GM23338 (cell line): ENCODE results near the gene CRTC1. TPM values are rescaled to one million over a fixed set of nuclear protein-coding genes. Genes with fewer than 3 reads are reported as not detected.

Source experiments
- ATAC-seq: fragments of 200-7000 bp; cut with Tn5 transposase; 3 replicates; pipeline ENCODE4 v1.9.1; 2020
- DNase-seq: peaks from one replicate; pipeline ENCODE4 v3.0.0-alpha.2; 2015; ENCODE audit warnings: low spot score
- H2AFZ ChIP-seq: fragments of 200-600 bp; sonication (generic); 2 replicates; pipeline ENCODE4 v1.8.0; 2016; ENCODE audit warnings: antibody characterized with exemption, mild to moderate bottlenecking, moderate library complexity
- H3F3A ChIP-seq: fragments of 200-600 bp; sonication (generic); replicated peaks from 2 replicates; pipeline ENCODE4 v1.8.0; 2017; ENCODE audit warnings: antibody characterized with exemption, mixed run types, low read depth
- H3K27ac ChIP-seq: fragments of 200-600 bp; sonication (generic); 2 replicates; pipeline ENCODE4 v1.6.1; 2016; ENCODE audit warnings: low read depth
- H3K27me3 ChIP-seq: fragments of 200-600 bp; sonication (generic); 2 replicates; pipeline ENCODE4 v1.8.0; 2016; ENCODE audit warnings: mild to moderate bottlenecking, mixed run types, moderate library complexity; ENCODE audit not compliant: insufficient read depth
- H3K36me3 ChIP-seq: fragments of 200-600 bp; sonication (generic); 2 replicates; pipeline ENCODE4 v1.8.0; 2016; ENCODE audit warnings: mild to moderate bottlenecking; ENCODE audit not compliant: insufficient read depth
- H3K4me1 ChIP-seq: fragments of 200-600 bp; sonication (generic); 2 replicates; pipeline ENCODE4 v1.8.0; 2016; ENCODE audit warnings: mild to moderate bottlenecking, moderate library complexity; ENCODE audit not compliant: insufficient read depth
- H3K4me2 ChIP-seq: fragments of 200-600 bp; sonication (generic); 2 replicates; pipeline ENCODE4 v1.7.1; 2017; ENCODE audit warnings: mixed run types
- H3K4me3 ChIP-seq: fragments of 200-600 bp; sonication (generic); 2 replicates; pipeline ENCODE4 v1.6.1; 2016; ENCODE audit warnings: mixed run types
- H3K79me2 ChIP-seq: fragments of 200-600 bp; sonication (generic); replicated peaks from 2 replicates; pipeline ENCODE4 v1.8.0; 2017; ENCODE audit warnings: mild to moderate bottlenecking; ENCODE audit not compliant: insufficient read depth
- H3K9me2 ChIP-seq: fragments of 200-600 bp; sonication (generic); 2 replicates; pipeline ENCODE4 v1.8.0; 2017; ENCODE audit not compliant: insufficient read depth
- H4K20me1 ChIP-seq: fragments of 200-600 bp; sonication (generic); replicated peaks from 2 replicates; pipeline ENCODE4 v1.8.0; 2017; ENCODE audit warnings: mild to moderate bottlenecking; ENCODE audit not compliant: insufficient read depth
- H3K27ac Mint-ChIP-seq: 2 replicates; pipeline ENCODE4 v1.8.0; 2020; ENCODE audit warnings: inconsistent platforms, mild to moderate bottlenecking, moderate library complexity, mixed read lengths
- H3K27me3 Mint-ChIP-seq: 3 replicates; pipeline ENCODE4 v1.8.0; 2022; ENCODE audit warnings: low read depth, mild to moderate bottlenecking, moderate library complexity, mixed read lengths, inconsistent platforms; ENCODE audit not compliant: insufficient read depth, poor library complexity
- H3K36me3 Mint-ChIP-seq: 3 replicates; pipeline ENCODE4 v1.8.0; 2021; ENCODE audit warnings: low read depth, mild to moderate bottlenecking, inconsistent platforms, moderate library complexity, mixed read lengths
- H3K4me1 Mint-ChIP-seq: 3 replicates; pipeline ENCODE4 v1.8.0; 2020; ENCODE audit warnings: mild to moderate bottlenecking, inconsistent platforms, mixed read lengths
- H3K4me3 Mint-ChIP-seq: 3 replicates; pipeline ENCODE4 v1.8.0; 2021; ENCODE audit warnings: moderate library complexity, mild to moderate bottlenecking, inconsistent platforms, mixed read lengths
- H3K9me3 Mint-ChIP-seq: 3 replicates; pipeline ENCODE4 v1.8.0; 2020; ENCODE audit warnings: moderate library complexity, mild to moderate bottlenecking, inconsistent platforms, mixed read lengths
- CREB1 ChIP-seq: fragments of 250-450 bp; sonication (Bioruptor Pico); IDR thresholded peaks from 2 replicates; pipeline ENCODE4 v1.5.0; 2020; ENCODE audit warnings: low read depth, mild to moderate bottlenecking, moderate library complexity
- EZH2 ChIP-seq: fragments of 200-600 bp; sonication (generic); IDR thresholded peaks from one replicate; pipeline ENCODE4 v1.8.0; 2017; ENCODE audit warnings: antibody characterized with exemption, mild to moderate bottlenecking, low read depth; ENCODE audit not compliant: unreplicated experiment
- NANOG ChIP-seq: IDR thresholded peaks from 2 replicates; pipeline ENCODE4 v1.6.1; 2016; ENCODE audit warnings: antibody characterized with exemption, borderline replicate concordance
- POLR2AphosphoS5 ChIP-seq: IDR thresholded peaks from 2 replicates; pipeline ENCODE4 v1.6.1; 2016; ENCODE audit warnings: antibody characterized with exemption, low read depth
- ZNF114 ChIP-seq: fragments of 250-450 bp; sonication (Bioruptor Pico); IDR thresholded peaks from 2 replicates; pipeline ENCODE4 v1.5.0; 2020; ENCODE audit warnings: mild to moderate bottlenecking, moderate library complexity
- ZNF331 ChIP-seq: fragments of 250-450 bp; sonication (Bioruptor Pico); IDR thresholded peaks from 2 replicates; pipeline ENCODE4 v1.5.0; 2020; ENCODE audit warnings: low read depth, mild to moderate bottlenecking, moderate library complexity
- polyA plus RNA-seq: library from polyadenylated mRNA; unstranded; fragments of >200 nt; fragmentation: Nextera tagmentation; extraction: Ambion mirVana; gene quantifications from 2 replicates; pipeline ENCODE4 v1.2.1, GENCODE V29; 2016
- total RNA-seq: library from RNA; depleted of rRNA; stranded (reverse); fragments of >200 nt; shearing (Covaris generic); gene quantifications from 2 replicates; pipeline ENCODE4 v1.2.3, GENCODE V29; 2014
- TF ChIP-seq, protein P1 (sequence below): fragments of 250-450 bp; sonication (Bioruptor Pico); IDR thresholded peaks from 2 replicates; pipeline ENCODE4 v1.5.0; 2020; ENCODE audit warnings: mild to moderate bottlenecking, moderate library complexity

Gene CRTC1
- total and polyA plus RNA-seq, 2 experiments from 2014 or later: 5.4 to 8.4 TPM

DNA sequence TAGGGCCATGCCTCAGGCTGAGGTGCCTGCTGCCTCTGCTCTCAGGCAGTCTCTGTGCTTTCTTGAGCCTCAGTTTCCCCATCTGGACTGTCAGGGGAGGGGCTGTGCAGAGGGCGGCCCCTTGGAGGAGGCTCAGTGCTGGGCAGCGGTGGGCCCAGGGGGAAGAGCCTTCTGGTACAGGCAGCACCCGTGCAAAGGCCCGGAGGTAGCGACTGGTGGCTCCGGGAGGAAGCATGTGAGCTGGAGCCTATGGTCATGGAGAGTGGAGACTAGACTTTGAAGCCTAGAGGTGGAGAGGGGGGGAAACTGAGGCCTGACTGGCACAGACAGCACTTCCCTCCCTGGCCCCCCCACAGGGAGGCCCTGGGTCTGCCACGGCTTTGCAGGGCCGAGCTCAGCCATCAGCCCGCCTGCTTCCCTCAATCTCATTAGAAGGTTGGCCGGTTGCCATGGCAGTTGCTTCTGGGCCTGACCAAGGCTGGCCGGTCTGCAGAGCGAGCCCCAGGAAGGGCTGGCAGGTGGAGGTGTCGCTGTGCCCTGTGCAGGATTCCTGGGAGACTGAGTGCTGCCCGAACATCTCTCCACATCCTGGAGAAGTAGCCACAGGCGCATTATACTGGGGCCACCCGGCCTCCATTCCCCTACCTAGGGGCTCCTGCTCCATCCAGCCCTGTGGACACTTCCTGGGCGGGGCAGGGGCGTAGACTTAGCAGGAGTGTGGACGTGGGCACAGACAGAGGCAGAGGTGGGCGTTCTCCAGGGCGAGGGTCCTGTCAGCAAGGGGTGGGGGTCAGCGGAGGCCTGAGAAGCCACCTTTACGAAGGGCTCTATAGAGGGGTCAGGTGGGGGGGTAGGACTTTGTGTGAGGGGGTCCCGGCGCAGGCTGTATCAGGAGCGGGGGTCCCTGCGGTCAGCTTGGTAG lies 53.2 kb downstream of the CRTC1 start:
- H3K4me2 ChIP-seq: no peak overlapping the region
- TF ChIP-seq NANOG (no peak), EZH2 (no peak), CREB1 (CRISPR knock-in tag) (no peak)
- H3K4me3 ChIP-seq: no peak overlapping the region
- H3K36me3 Mint-ChIP-seq: no peaks in the 10 kb centered on the region; the same call in 2 of the 3 replicates
- no peak overlapping the region for H3K27ac ChIP-seq
- H3K4me1 Mint-ChIP-seq: no peaks in the 10 kb centered on the region
- H2AFZ ChIP-seq: no peak overlapping the region
- DNase-seq (no peak), ATAC-seq (no peak)
- H3F3A ChIP-seq: no peaks in the 10 kb centered on the region
- H3K9me3 Mint-ChIP-seq: no peaks in the 10 kb centered on the region
- H3K36me3 ChIP-seq: no peaks in the 10 kb centered on the region
- no peak overlapping the region for H3K4me3 Mint-ChIP-seq
- H3K27me3 Mint-ChIP-seq: peaks cover 5% of the 10 kb centered on the region
- H3K9me2 ChIP-seq: no peaks in the 10 kb centered on the region
- H3K27ac Mint-ChIP-seq: no peak overlapping the region
- H3K4me1 ChIP-seq: no peaks in the 10 kb centered on the region
- no peaks in the 10 kb centered on the region for H3K79me2 ChIP-seq
- H4K20me1 ChIP-seq: no peaks in the 10 kb centered on the region; the same call in 1 of the 2 replicates
- H3K27me3 ChIP-seq: no peaks in the 10 kb centered on the region

DNA sequence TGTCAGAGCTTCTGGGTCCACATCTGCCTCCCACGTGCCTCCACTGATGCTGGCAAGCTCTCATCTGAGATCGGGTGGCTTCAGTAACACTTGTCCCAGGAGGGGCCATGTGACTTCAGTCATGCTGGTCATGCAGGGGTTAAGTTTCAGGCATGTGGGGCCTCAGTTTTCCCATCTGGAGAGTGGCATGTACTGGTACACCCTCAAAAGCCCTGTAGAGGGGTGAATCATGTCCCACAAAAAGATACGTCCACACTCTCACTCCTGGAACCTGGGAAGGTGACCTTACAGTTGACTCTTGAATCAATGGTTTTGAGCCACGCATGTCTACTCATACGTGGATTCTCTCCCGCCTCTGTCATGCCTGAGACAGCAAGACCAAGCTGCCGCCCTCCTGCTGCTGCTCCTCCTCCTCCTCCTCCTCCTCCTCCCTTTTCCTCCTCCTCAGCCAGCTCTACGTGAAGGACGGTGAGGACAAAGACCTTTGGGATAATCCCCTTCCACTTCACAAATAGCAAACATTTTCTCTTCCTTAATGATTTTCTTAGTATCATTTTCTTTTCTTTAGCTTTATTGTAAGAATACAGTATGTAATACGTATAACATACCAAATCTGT lies 54.0 kb downstream of the CRTC1 start:
- Histone ChIP-seq H3K4me2 (no peak overlapping the region), H3K4me1 (no peaks in the 10 kb centered on the region), H3K27ac (no peak overlapping the region), H3K27me3 (no peaks in the 10 kb centered on the region), H3F3A (no peaks in the 10 kb centered on the region), H3K9me2 (no peaks in the 10 kb centered on the region), H3K79me2 (no peaks in the 10 kb centered on the region), H2AFZ (no peak overlapping the region), H4K20me1 (no peaks in the 10 kb centered on the region; the same call in 1 of the 2 replicates), H3K4me3 (no peak overlapping the region), H3K36me3 (no peaks in the 10 kb centered on the region)
- Mint-ChIP-seq H3K36me3 (no peaks in the 10 kb centered on the region; the same call in 2 of the 3 replicates), H3K27me3 (peaks cover 4% of the 10 kb centered on the region), H3K4me1 (no peaks in the 10 kb centered on the region), H3K9me3 (no peaks in the 10 kb centered on the region), H3K4me3 (no peak overlapping the region), H3K27ac (no peak overlapping the region)
- DNase-seq (no peak), ATAC-seq (no peak)
- TF ChIP-seq POLR2AphosphoS5 (no peak), ZNF114 (CRISPR knock-in tag) (no peak), ZNF331 (CRISPR knock-in tag) (no peak), NANOG (no peak)
- TF ChIP-seq, protein P1, sequence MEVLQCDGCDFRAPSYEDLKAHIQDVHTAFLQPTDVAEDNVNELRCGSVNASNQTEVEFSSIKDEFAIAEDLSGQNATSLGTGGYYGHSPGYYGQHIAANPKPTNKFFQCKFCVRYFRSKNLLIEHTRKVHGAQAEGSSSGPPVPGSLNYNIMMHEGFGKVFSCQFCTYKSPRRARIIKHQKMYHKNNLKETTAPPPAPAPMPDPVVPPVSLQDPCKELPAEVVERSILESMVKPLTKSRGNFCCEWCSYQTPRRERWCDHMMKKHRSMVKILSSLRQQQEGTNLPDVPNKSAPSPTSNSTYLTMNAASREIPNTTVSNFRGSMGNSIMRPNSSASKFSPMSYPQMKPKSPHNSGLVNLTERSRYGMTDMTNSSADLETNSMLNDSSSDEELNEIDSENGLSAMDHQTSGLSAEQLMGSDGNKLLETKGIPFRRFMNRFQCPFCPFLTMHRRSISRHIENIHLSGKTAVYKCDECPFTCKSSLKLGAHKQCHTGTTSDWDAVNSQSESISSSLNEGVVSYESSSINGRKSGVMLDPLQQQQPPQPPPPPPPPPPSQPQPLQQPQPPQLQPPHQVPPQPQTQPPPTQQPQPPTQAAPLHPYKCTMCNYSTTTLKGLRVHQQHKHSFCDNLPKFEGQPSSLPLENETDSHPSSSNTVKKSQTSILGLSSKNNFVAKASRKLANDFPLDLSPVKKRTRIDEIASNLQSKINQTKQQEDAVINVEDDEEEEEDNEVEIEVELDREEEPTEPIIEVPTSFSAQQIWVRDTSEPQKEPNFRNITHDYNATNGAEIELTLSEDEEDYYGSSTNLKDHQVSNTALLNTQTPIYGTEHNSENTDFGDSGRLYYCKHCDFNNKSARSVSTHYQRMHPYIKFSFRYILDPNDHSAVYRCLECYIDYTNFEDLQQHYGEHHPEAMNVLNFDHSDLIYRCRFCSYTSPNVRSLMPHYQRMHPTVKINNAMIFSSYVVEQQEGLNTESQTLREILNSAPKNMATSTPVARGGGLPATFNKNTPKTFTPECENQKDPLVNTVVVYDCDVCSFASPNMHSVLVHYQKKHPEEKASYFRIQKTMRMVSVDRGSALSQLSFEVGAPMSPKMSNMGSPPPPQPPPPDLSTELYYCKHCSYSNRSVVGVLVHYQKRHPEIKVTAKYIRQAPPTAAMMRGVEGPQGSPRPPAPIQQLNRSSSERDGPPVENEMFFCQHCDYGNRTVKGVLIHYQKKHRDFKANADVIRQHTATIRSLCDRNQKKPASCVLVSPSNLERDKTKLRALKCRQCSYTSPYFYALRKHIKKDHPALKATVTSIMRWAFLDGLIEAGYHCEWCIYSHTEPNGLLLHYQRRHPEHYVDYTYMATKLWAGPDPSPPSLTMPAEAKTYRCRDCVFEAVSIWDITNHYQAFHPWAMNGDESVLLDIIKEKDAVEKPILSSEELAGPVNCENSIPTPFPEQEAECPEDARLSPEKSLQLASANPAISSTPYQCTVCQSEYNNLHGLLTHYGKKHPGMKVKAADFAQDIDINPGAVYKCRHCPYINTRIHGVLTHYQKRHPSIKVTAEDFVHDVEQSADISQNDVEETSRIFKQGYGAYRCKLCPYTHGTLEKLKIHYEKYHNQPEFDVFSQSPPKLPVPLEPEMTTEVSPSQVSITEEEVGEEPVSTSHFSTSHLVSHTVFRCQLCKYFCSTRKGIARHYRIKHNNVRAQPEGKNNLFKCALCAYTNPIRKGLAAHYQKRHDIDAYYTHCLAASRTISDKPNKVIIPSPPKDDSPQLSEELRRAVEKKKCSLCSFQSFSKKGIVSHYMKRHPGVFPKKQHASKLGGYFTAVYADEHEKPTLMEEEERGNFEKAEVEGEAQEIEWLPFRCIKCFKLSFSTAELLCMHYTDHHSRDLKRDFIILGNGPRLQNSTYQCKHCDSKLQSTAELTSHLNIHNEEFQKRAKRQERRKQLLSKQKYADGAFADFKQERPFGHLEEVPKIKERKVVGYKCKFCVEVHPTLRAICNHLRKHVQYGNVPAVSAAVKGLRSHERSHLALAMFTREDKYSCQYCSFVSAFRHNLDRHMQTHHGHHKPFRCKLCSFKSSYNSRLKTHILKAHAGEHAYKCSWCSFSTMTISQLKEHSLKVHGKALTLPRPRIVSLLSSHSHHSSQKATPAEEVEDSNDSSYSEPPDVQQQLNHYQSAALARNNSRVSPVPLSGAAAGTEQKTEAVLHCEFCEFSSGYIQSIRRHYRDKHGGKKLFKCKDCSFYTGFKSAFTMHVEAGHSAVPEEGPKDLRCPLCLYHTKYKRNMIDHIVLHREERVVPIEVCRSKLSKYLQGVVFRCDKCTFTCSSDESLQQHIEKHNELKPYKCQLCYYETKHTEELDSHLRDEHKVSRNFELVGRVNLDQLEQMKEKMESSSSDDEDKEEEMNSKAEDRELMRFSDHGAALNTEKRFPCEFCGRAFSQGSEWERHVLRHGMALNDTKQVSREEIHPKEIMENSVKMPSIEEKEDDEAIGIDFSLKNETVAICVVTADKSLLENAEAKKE (CRISPR knock-in tag): no peak
